Hematopoietic multipotent progenitor cell treated with erythropoietin and hydrocortisone succinate and interleukin-3 and kit ligand, for 8 days (in vitro differentiated cells): ENCODE measurements around the gene MMP14.
"Not testable (repeated sequence)": the region's sequence is repeated elsewhere in the genome, so short reads cannot be mapped to it uniquely, and the experiment has no call there.

Experiments used
- DNase-seq: peaks from one replicate; pipeline ENCODE4 v3.0.0-alpha.2; 2015

MMP14 gene

DNA sequence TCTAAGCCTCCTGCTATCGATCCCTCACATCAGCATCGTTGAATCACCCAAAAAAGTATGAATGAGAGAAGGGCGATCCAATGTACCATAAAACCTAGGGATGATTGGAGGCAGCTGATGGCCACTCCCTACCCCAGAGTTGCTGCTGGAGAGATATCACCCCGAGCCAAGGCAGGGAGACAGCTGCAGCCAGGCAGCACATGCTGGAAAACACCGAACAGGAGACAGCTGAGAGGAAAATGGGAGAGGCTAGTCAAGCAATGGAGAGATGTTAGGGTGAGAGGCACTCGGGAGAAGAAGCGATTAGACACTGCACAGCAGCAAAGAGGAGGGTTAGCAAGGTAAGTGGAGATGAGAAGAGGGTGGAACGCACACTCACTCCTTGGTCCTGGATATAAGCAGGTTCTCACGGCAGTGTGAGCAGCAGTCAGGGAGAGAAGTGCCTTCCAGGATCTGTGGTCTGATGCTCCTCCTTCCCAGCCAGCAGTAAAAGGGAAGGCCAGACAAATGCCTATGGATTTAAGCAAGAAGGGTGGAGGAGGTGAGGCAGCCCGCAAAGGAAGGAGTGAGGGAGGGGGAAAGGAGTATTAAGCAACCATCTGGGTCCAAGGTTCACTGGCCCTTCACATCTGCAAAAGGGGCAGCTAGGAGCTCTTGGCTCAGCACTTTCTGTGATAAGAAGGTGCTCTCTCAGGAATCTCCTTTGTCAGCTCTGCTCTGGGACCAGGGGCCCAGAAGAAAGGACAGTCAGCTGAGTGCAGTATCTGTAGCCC lies 21.3 kb upstream of the MMP14 start, which contains the start of gene SLC7A7:
TSS of gene SLC7A7 (minus strand) at position 495 of the 773 bp plus-strand sequence. CDS start 2,037 bp downstream, outside the sequence.
- DNase-seq: no peak

DNA sequence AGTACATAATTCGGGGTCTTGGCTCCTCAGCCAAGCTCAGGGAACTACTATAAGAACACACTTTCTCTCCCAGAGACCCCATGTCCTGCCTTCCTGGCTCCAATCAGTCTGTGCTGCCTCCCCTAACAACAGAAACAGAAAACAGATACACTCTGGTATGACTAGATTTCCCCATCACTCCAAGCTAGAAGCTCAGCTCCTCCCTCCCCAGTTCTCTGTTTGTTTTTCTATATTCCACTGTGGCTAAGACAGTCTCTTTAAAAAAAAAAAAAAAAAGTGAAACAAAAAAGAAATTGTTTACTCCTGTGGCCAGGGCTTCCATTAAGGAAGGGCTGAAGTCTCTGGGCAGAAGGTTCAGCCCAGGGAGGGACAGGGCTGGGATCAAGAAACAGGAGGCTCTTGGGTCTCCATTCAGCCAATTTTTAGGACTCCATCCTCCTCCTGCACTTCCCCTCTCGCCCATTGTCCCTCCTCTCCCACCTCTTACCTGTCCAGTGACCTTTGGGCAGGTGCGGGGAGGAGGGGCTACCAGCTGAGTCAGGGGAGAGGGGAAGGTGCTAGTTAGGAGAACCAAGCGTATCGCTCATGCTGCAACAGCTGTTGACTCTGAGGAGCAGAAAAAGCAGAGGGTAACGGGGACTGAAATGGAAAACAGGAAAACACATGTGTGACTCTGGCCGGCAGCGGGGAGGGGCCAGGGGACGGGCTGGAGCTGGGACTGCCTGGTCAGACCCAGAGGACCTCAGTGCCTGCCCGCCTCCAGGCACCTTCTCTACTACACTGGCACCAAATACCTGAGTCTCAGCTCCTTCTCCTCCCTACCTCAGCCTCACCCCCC lies 17.0 kb upstream of the MMP14 start:
- DNase-seq: no peak

DNA sequence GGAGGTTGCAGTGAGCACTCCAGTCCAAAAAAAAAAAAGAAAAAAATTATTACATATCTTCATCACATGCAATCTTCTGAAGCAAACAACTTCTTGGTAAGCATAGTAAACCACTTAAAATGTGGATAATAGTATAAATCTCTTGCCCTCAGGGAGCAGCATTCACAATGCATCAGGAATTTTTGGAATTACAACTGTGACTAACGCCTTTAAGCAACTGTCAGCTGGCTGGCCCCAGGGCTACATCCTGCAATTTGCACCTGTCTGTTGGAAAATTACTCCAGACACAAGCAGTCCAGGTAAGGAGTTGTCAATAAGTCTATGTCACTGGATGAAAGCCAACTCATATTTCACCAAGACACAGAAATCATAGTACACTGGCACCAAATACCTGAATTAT lies 15.7 kb upstream of the MMP14 start:
- DNase-seq: no peak

DNA sequence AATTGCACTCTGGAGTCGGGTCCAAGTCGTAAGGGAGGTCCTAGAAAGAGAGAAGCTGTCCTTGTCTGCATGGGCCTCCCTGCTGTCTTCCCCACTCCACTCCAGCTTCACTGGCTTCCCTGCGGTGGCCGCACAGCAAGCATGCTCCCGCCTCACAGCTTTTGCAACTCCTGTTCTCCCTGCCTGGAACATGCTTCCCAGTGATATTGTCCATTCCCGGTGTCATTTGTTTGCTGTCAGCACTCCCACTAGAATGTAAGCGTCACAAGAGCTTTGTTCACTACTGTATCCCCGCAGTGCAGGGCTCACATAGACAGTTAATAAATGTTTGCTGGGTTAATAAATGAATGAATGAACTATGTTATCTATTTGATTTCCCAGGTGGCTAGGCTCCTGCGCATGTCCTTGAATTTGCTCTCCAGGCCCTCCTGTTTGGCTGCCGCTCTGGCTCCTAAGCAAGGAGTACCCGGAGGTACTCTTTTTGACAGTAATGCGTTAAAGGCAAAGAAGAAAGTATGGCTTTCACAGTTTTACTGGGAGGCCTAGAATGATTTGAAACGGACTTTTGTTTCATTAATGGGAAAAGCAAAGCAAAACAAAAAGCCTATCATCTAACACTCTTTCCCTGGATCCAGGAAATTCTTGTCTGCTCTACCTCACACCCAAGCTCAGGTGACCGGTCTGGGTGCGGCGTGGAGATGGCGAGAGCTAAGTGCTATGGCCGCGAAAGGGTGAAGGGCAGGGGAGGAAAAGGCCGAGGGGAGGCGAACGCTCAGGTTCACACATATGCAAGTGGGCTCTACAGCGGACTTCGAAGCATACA lies 15.0 kb upstream of the MMP14 start:
- DNase-seq: no peak

DNA sequence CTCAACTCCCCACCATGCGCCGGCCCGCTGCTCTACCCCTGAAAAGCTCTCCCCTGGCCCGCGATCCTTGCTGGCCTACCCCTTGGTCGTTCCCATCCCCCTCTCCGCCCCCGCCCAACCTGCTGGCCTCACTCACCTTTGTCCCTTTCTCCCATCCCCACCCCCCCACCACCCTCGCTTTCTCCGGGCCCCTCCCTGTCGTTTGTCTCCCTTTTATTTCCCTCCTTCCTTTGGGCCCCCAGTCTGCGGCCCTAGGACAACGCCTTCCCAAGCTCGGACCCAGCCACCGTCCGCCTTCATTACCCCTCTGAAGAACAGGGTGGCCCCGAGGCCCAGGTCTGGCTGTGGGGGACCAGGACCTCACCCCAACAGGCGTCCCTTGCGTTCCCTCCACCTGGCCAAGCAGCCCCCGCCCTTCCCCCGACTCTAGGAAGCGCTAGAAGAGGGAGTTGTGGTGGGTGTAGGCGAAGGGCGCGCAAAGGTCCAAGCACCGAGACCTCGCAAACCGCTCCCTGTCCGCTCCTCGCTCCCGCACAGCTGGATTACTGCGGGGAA lies 14.3 kb upstream of the MMP14 start:
- DNase-seq: no peak

DNA sequence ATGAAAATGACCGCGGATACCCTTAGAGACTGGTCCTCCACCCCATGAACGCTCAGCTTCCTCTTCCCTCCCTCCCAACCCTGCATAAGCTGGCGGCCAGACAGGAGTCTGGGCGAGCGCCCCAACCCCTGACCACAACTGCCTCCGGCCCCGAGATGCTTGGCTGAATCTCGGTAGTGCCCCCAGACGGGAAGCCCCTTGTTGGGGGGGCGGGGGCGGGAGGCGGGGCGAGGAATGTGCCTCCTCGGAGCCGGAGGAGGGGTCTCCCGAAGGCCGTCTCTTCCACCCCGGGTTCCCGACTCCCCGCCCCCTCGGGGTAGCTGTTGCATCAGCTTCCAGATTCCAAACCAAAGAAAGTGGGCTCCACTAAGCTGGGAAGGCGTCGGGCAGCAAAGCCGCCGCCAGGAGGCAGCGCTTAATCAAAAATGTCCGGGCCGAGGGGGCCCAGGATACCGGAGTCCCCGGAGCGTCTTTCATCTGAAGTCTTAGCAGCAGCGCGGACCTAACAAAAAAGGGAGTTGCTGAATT lies 13.8 kb upstream of the MMP14 start:
- DNase-seq: peak; percentile 77

DNA sequence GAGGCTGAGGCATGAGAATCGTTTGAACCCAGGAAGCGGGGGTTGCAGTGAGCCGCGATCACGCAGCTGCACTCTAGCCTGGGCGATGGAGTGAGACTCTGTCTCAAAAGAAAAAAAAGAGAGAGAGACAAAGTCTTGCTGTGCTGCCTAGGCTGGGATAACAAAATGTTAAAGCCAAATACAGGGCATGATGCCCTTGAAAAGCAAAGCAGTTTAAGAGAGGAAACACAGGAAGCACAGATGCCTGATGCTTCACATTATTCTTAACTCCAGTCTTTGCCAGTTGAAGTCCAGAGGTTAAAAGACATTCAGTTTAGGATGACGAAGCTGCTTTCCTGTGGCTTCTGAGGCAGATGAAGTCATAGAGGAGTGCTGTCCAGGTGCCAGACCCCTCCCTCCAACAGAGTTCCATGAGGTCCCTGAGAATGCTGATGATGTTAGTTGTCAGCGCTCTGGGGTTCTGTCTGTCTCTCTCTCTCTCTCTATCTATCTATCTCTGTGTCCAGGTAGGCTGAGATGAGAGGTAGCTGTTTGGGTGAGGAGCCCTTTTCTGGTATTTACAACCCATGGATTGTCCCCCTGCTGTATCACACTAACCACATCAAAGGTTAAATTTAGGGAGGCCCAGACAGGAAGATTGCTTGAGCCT lies 11.6 kb upstream of the MMP14 start:
- peak; percentile 60 for DNase-seq

DNA sequence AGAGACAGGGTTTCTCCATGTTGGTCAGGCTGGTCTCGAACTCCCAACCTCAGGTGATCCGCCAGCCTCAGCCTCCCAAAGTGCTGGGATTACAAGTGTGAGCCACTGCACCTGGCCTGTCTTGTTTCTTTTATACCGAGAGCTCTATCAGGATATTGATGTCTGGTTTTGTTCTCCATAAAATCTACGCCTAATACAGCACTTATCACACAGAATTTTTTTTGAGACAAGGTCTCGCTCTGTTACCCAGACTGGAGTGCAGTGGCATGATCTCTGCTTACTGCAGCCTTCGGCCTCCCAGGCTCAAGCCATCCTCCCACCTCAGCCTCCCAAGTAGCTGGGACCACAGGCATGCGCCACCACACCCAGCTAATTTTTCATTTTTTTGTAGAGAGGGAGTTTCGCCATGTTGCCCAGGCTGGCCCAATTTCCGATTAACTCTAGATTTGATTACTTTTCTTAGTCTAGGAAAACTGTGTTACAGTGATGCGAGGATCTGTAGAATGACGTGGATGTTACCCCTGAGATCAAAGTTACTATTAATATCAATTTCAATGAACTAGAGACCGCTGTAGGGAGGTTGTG lies 7.2 kb upstream of the MMP14 start:
- DNase-seq: not testable (repeated sequence)

DNA sequence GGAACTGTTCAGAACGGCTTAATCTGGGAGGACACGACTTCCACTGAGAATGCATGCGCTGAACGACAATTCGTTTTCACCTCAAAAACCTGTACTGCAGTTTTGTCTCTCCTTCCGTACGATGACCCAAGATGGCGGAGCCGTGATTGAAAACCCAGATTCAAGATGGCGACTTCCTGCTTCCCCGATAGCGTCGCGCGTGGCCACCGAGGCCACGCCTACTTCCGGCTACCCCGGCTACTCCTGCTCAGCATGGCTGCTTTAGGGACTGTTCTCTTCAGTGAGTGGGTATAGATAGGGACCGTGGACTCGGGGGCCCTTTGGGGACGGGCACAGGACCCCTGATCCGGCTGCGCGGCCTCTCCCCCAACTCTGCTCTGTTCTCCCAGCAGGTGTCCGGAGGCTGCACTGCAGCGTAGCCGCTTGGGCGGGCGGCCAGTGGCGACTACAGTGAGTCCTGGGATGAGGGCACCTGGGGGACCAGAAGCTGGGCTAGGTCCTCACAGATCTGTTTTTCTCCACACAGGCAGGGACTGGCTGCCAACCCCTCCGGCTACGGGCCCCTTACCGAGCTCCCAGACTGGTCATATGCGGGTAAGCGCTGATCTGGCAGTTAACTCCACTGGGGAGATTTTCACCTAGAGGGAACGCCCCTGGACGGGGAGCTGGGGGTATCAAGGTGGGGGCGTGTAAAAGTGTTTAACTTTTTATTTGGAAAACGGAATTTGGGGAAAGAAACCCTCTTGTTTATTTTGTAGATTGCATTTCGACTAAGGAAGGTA lies 6.5 kb upstream of the MMP14 start, which contains the start of gene MRPL52:
TSS of gene MRPL52 (plus strand) at position 227 of the 782 bp plus-strand sequence. CDS start at position 253, 26 bp downstream.
- peak; percentile 94 for DNase-seq

DNA sequence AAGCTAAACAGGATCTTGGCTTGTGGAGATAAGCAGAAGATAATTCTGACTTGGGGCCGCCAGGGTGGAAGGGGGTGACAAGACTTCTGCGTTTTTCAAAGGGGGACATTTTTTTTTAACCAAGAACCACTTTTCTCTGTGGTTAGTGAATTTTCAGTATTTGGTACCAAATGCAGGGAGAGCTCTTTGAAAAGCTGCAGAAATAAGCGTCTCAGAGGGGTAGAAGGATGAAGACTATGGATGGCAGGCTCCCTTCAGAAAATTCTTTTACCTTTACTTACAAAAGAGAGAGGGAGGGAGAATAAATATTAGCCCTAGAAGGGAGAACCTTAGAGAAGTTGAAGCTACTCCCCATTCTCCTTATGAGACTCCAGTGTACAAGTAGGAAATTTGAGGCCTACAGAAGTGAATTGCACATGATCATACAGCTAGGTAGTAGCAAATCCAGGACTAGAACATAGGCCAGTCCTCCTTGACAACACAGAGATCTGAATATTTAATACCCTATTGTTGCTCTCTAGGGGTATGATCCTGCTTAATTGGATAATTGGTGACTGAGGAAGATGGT lies 5.9 kb upstream of the MMP14 start:
- peak; percentile 32 for DNase-seq

DNA sequence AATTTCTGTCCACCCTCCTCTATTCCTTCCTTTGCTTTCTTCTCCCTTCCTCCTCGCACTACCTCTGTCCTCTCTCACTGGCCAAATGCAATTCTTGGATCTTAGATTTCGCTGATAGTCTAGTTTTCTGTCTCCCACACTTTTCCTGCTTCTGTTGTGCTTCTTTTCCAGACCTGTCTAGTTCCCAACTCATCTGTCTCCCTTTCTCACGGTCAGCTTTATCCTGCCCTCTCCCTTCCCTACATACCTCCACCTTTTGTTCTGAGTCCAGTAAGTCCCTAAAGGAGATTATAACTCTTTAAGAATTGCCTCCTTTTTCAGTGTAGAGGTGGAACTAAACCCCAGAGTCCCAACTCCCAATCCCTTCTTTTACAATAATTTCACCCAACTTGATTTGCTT lies 880 bp upstream of the MMP14 start:
- no peak for DNase-seq

DNA sequence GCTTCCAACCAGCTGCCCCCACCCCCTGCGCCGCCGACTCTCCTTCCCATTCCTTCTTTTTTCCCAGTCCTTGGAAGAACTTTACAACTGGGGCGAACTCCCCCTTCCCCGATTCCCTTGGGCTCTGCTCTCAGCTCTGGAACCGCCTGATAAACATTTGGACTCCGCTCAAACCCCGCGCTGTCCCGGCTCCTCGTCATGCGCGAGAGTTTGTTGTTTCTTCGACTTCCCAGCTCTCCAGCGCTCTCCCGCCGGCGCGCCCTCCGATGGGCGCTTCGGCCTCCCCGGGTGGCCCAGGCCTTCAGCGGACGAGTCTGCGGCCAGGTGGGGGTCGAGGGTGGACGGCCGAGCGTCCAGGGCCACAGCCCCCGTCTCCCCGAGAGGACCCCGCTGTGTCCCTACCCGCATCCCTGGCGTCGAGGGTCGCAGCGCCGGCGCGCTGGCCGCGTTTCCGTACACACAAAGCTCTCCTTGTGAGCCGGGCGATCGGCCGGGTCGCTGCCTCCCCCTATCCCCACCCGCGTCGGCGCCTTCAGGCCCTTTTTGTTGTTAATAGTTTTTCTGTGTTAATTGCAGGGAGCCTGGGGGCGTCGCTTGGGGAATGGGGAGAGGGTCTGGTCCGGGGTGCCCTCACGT lies 847 bp downstream of the MMP14 start:
- peak; percentile 62 for DNase-seq

DNA sequence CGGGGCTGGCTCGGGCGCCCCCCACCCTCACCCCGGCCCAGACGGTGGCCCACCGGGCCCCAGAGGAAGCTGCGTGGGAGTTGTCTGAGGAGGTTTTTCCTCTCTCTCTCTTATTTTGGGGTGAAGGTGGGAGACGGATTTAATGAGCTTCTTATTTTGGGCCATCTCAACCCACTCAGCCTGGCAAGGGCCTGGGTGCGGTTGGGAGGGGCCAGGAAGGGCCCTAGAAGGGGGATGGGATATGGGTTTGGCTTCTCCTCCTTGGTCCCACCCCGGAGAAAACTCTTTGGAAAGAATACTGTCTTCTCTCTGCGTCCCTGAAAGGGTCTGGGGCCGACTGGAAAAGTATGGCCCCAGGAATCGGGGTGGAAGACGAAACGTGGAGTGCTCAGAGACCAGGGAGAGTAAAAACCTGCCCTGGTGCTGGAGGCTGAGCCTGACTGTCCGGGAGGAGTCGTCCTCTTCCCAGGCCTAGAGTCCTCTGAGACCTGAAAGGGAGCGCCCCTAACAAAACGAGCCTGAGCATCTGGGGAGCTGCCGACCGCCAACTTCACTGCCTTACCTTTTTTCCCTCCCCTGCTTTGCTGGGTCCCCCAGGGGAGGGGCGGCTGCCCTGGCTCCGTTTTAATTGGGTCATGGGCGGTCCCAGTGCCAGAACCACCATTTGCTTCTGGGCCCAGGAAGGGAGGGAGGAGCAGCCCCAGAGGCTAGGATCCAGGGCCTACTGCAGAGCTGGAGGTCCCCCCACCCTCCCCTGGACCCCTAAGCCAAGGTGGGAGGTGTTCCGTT lies 1.6 kb downstream of the MMP14 start:
- no peak for DNase-seq

DNA sequence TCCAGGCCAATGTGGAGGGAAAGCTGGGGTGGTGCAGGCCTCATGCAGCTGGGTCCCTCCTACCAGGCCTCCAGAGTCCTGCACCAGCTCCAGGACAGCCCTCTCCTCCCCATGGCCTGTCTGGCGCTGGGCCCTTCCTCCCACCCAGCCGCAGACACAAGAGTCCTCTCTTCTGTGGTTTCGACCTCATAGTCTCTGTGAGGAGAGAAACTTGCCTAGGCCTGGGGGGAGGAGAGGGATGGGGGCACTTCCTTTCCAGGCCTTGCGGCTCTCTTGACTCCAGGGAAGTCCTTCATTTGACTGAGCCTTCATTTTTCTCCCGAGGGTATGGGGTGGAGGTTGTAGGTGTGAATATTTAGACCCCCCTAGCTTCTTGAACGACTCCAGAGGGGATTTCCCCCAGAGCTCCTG lies 2.3 kb downstream of the MMP14 start:
- DNase-seq: peak; percentile 28

DNA sequence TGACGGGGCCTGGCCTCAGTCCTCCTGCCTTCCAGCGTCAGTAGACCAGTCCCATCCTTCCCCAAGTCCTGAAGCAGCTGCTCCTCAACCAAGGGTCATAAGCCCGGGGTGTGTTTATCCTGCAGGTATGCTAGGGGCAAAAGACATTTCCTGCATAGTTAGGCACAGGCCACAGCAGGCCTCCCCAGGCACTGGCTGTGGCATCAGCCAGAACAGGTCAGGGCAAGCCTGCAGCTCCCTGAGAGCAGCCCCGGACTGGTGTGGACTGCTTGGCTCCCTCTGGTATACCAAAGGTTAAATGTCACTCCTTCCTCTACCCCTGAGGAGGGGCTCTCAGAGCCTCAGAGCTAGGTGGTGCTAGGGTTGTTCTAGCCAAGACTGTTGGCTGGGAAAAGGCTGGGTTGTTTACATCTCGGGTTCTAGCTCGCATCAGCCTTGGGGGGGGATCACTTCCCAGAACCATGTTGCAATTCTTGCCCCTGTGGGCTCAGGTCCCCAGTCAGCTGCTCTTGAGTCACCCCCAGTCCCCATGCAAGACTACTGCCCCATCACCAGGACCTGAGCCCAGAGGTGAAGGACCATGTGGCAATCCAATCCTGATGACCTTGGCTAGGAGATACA lies 2.9 kb downstream of the MMP14 start:
- no peak for DNase-seq

DNA sequence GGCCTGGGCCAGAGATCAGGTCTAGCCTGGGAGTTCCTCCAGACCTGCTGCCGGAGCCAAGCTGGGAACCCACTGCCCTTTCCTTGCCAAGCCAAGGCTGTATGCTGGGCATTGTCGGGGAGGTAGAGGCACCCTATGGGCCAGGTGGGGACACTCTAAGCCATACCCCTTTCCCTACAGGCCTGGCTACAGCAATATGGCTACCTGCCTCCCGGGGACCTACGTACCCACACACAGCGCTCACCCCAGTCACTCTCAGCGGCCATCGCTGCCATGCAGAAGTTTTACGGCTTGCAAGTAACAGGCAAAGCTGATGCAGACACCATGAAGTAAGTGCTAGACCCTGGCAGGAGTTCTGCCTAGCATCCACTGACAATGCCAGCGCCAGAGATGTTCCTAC lies 4.9 kb downstream of the MMP14 start:
- no peak for DNase-seq

DNA sequence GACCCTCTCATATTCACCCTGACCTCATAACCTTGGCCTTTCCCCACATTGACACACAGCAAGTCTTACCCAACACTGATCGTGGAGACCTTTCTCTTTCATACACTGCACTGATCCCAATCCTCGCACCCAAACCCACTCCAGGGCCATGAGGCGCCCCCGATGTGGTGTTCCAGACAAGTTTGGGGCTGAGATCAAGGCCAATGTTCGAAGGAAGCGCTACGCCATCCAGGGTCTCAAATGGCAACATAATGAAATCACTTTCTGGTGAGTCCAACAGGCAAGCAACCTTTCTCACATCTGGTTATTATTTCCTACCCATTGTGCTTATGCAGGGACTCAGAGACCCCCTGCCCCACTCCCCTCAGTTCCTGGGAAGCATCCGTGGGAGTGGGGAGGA lies 5.4 kb downstream of the MMP14 start:
- no peak for DNase-seq
